Natural killer cell treated with Interleukin-12 subunit alpha and Interleukin-12 subunit beta and Interleukin-15 and Interleukin-18, amount 100 ng/mL, for 72 hours (primary cell): Measurements from ENCODE around the gene USP16. TPM values are rescaled to one million over a fixed set of nuclear protein-coding genes. Genes with fewer than 3 reads are reported as not detected.
"Not testable (repeated sequence)": the region's sequence is repeated elsewhere in the genome, so short reads cannot be mapped to it uniquely, and the experiment has no call there.

ENCODE experiments used
- ATAC-seq, 2 donors: fragments of 150-1000 bp; cut with Tn5 transposase in 1 of 2; sonication (Bioruptor Pico), chemical (Tn5 transposase) in 1 of 2; 2 replicates each; pipeline ENCODE4 v1.10.0; 2021
- DNase-seq: peaks from one replicate; pipeline ENCODE4 v3.0.0; 2022; ENCODE audit warnings: low spot score
- H3K27ac Mint-ChIP-seq, 2 donors: 1 replicate in 1 of 2; 2 replicates in 1 of 2; pipeline ENCODE4 v1.8.0; 2022; ENCODE audit warnings: mixed read lengths in 2 of 2, mild to moderate bottlenecking in 1 of 2, moderate library complexity in 1 of 2
- H3K27me3 Mint-ChIP-seq, 2 donors: 1 replicate in 1 of 2; 2 replicates in 1 of 2; pipeline ENCODE4 v1.8.0; 2022; ENCODE audit warnings: mixed read lengths in 2 of 2
- H3K36me3 Mint-ChIP-seq: one replicate; pipeline ENCODE4 v1.8.0; 2022; ENCODE audit warnings: mixed read lengths
- H3K4me1 Mint-ChIP-seq, 2 donors: 1 replicate in 1 of 2; 2 replicates in 1 of 2; pipeline ENCODE4 v1.8.0; 2022; ENCODE audit warnings: low read depth in 2 of 2, mixed read lengths in 2 of 2, mild to moderate bottlenecking in 1 of 2
- H3K4me3 Mint-ChIP-seq: one replicate; pipeline ENCODE4 v1.8.0; 2022; ENCODE audit warnings: mixed read lengths
- H3K9me3 Mint-ChIP-seq: 2 replicates; pipeline ENCODE4 v1.8.0; 2022; ENCODE audit warnings: mixed read lengths
- total RNA-seq, 2 donors: library from RNA; stranded (reverse); gene quantifications; one replicate each; pipeline ENCODE4 v1.2.3, GENCODE V29; 2022

The USP16 gene
- total RNA-seq, 2 donors from 2014 or later: 44.5 to 57.5 TPM

- Mint-ChIP-seq H3K9me3 (no peaks in the 10 kb centered on the region), H3K27ac (no peak overlapping the region), H3K36me3 (peaks cover 15% of the 10 kb centered on the region), H3K4me3 (no peak overlapping the region), H3K27me3 (no peaks in the 10 kb centered on the region), H3K4me1 (no peaks in the 10 kb centered on the region)
- DNase-seq: no peak
- ATAC-seq: no peak
Measured at GRCh38 chr21:29056005-29056404, 31.5 kb downstream of the USP16 start.

GRCh38 chr21:29056538-29057050, 32.1 kb downstream of the USP16 start:
- no peak overlapping the region for H3K4me3 Mint-ChIP-seq
- H3K27ac Mint-ChIP-seq: no peak overlapping the region

DNA sequence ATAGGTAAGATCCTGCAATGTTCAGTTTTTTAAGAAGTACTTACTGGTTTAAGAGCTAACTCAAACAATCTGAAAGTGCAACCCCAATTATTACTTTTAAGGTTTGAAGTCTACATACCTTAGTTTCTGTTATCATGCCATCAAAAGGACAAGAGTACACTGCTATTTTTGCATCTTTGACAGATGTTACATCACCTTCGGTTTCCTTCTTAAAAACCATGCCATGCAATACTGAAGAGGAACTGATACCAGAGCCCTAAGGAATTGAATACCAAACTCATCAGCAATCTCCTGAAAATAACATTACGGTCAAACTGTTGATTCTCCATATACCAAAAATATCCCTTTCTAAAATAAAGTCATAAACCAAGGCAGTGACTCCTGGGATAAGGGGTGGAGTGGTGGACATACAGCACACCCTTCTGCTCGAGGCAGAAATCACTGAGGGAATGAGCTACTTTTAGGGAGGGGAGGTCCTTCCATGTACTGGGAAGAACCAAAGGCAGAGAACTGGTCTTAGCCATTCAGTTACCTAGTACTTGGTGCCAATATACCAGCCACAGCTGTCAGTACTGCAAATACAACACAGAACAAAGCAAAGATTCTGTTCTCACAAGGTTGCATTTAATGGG, 40.5 kb downstream of the USP16 start:
- Mint-ChIP-seq H3K27me3 (no peaks in the 10 kb centered on the region), H3K9me3 (no peaks in the 10 kb centered on the region), H3K4me3 (no peak overlapping the region), H3K4me1 (peaks cover 0 to 8% of the 10 kb centered on the region in 2 donors), H3K27ac (no peak overlapping the region), H3K36me3 (peaks cover 41% of the 10 kb centered on the region)
- ATAC-seq: no peak
- DNase-seq: no peak

More at GRCh38 chr21:29056538-29057050, 32.1 kb downstream of the USP16 start:
- Mint-ChIP-seq H3K9me3 (no peaks in the 10 kb centered on the region), H3K4me1 (no peaks in the 10 kb centered on the region), H3K36me3 (peaks cover 21% of the 10 kb centered on the region), H3K27me3 (no peaks in the 10 kb centered on the region)
- ATAC-seq (no peak), DNase-seq (no peak)

GRCh38 chr21:29072873-29073221, 48.4 kb downstream of the USP16 start:
- peak overlapping the region; percentile 100 for H3K4me3 Mint-ChIP-seq
- no peak for DNase-seq
- H3K4me1 Mint-ChIP-seq: peaks cover 44 to 45% of the 10 kb centered on the region in 2 donors
- ATAC-seq: no peak
- H3K36me3 Mint-ChIP-seq: peaks cover 20% of the 10 kb centered on the region
- H3K9me3 Mint-ChIP-seq: no peaks in the 10 kb centered on the region
- peak overlapping the region; percentile 100 for H3K27ac Mint-ChIP-seq
- H3K27me3 Mint-ChIP-seq: no peaks in the 10 kb centered on the region

- H3K9me3 Mint-ChIP-seq: no peaks in the 10 kb centered on the region
- peaks cover 44 to 45% of the 10 kb centered on the region in 2 donors for H3K4me1 Mint-ChIP-seq
- H3K27me3 Mint-ChIP-seq: no peaks in the 10 kb centered on the region
- DNase-seq: peak; percentile 100
- peak within 1 kb of the TSS; percentile 100 for H3K4me3 Mint-ChIP-seq
- peak within 1 kb of the TSS; percentile 100 for H3K27ac Mint-ChIP-seq
- ATAC-seq: peak; percentile 98
- H3K36me3 Mint-ChIP-seq: peaks cover 20% of the 10 kb centered on the region
Measured at GRCh38 chr21:29073222-29074006, 48.9 kb downstream of the USP16 start, which contains the start of gene CCT8. TSS of gene CCT8 (minus strand) at chr21:29073648. CDS start at chr21:29073590, 58 bp downstream.

DNA sequence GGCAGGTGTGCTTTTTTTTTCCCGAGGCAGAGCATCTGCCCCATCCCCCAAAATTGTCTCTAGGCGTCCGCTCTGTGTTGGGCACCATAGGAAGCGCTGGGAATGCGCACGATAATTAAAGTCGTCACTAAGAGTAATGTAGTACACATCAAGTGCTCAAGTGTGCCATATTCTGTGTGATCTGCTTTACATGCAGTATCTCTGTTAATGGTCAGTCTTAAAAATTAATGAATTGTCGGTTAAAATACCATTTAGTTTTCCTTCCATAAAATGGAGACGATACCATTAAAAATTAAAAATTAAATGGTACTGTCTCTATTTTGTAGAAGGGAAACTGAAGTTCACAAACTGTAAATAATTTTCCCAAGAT, 49.5 kb downstream of the USP16 start:
- Mint-ChIP-seq H3K27ac (peak overlapping the region; percentile 100), H3K4me1 (peaks cover 50% of the 10 kb centered on the region in 2 donors), H3K27me3 (no peaks in the 10 kb centered on the region), H3K9me3 (peaks cover 2% of the 10 kb centered on the region), H3K4me3 (peak overlapping the region; percentile 100), H3K36me3 (peaks cover 20% of the 10 kb centered on the region)
- ATAC-seq (peak; percentile 8 to 25), DNase-seq (no peak)

GRCh38 chr21:29074783-29075182, 50.3 kb downstream of the USP16 start:
- peaks cover 51 to 58% of the 10 kb centered on the region in 2 donors for H3K4me1 Mint-ChIP-seq
- no peak for ATAC-seq
- peaks cover 2% of the 10 kb centered on the region for H3K9me3 Mint-ChIP-seq
- peaks cover 20% of the 10 kb centered on the region for H3K36me3 Mint-ChIP-seq
- no peak for DNase-seq
- no peaks in the 10 kb centered on the region for H3K27me3 Mint-ChIP-seq
- H3K27ac Mint-ChIP-seq: no peak overlapping the region
- H3K4me3 Mint-ChIP-seq: peak overlapping the region; percentile 60

DNA sequence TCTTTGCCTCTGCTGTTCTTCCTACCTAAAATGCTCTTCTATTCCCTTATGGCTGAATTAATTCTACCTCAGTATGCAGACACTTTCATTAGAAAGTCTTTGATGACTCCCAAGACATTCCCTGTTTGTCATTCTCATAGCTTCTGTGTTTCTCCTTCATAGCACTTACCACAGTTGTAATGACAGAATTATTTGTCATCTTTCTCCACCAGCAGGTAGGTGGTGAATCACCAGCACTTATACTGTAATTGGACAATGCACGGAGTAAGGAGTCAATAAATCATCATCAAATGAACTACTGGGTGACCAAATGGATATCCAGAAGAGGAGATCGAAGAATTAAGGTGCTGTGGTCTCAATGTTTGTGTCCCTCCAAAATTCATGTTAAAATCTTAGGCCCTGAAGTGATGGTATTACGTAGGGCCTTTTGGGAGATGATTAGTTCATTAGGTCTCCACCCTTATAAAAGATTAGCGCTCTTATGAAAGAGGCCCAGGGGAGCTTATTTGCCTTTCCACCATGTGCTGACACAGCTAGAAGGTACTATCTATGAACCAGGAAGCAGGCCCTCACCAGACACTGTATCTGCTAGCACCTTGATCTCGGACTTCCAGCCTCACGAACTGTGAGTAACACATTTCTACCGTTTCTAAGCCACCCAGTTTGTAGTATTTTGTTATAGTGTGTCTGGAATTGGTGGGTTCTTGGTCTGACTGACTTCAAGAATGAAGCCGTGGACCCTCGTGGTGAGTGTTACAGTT, 51.4 kb downstream of the USP16 start:
- DNase-seq: no peak
- H3K27me3 Mint-ChIP-seq: no peaks in the 10 kb centered on the region
- peaks cover 60 to 67% of the 10 kb centered on the region in 2 donors for H3K4me1 Mint-ChIP-seq
- H3K36me3 Mint-ChIP-seq: peaks cover 20% of the 10 kb centered on the region
- H3K4me3 Mint-ChIP-seq: peak overlapping the region; percentile 78
- peak overlapping the region; percentile 89 to 96 for H3K27ac Mint-ChIP-seq
- H3K9me3 Mint-ChIP-seq: peaks cover 2% of the 10 kb centered on the region
- no peak for ATAC-seq

- peak overlapping the region; percentile 89 to 96 for H3K27ac Mint-ChIP-seq
- peak overlapping the region; percentile 78 for H3K4me3 Mint-ChIP-seq
- not testable (repeated sequence) for H3K9me3 Mint-ChIP-seq, H3K27me3 Mint-ChIP-seq, ATAC-seq
- H3K4me1 Mint-ChIP-seq: peaks cover 54 to 61% of the 10 kb centered on the region in 2 donors
- DNase-seq: peak; percentile 80
- H3K36me3 Mint-ChIP-seq: peaks cover 16% of the 10 kb centered on the region
Measured at GRCh38 chr21:29076731-29077640, 52.5 kb downstream of the USP16 start.

DNA sequence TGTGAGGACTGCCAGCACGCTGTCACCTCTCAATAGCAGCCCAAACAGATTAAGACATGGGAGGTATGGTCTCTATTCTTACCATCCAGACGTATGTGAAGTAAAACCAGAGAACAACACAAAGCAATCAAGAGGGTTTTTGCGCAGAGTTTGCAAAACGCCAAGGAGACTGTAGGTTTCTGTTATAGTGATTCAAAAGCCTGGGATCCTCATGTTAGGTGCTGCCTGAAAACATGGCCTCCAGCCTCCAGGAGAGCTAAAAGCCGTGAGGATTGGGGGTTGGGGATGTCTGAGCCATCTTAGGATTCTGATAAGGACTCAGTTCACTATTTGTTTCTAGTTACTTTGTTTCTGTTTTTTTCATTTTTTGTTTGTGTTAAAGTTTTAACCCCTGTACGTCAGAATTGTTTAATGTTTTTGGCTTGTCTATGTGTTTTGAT, 53.2 kb downstream of the USP16 start:
- peak overlapping the region; percentile 67 for H3K4me3 Mint-ChIP-seq
- peaks cover 47 to 54% of the 10 kb centered on the region in 2 donors for H3K4me1 Mint-ChIP-seq
- no peak for ATAC-seq
- peaks cover 2% of the 10 kb centered on the region for H3K9me3 Mint-ChIP-seq
- DNase-seq: no peak
- H3K36me3 Mint-ChIP-seq: peaks cover 9% of the 10 kb centered on the region
- H3K27me3 Mint-ChIP-seq: no peaks in the 10 kb centered on the region
- peak overlapping the region; percentile 89 to 96 for H3K27ac Mint-ChIP-seq

GRCh38 chr21:29078869-29079767, 54.6 kb downstream of the USP16 start:
- Mint-ChIP-seq H3K9me3 (peaks cover 2% of the 10 kb centered on the region), H3K4me1 (peaks cover 38 to 41% of the 10 kb centered on the region in 2 donors), H3K27ac (peak overlapping the region; percentile 89 to 96), H3K27me3 (no peaks in the 10 kb centered on the region), H3K4me3 (peak overlapping the region; percentile 67), H3K36me3 (no peaks in the 10 kb centered on the region)
- ATAC-seq (peak; percentile 66 to 75), DNase-seq (no peak)

- Mint-ChIP-seq H3K27ac (peak overlapping the region; percentile 89 to 96), H3K4me1 (peaks cover 36 to 37% of the 10 kb centered on the region in 2 donors), H3K27me3 (no peaks in the 10 kb centered on the region), H3K9me3 (peaks cover 2% of the 10 kb centered on the region), H3K4me3 (peak overlapping the region; percentile 67), H3K36me3 (no peaks in the 10 kb centered on the region)
- ATAC-seq (no peak), DNase-seq (no peak)
Measured at GRCh38 chr21:29080454-29080941, 56.0 kb downstream of the USP16 start.
